ENCODE measurements around the gene ZSWIM2.

DNA sequence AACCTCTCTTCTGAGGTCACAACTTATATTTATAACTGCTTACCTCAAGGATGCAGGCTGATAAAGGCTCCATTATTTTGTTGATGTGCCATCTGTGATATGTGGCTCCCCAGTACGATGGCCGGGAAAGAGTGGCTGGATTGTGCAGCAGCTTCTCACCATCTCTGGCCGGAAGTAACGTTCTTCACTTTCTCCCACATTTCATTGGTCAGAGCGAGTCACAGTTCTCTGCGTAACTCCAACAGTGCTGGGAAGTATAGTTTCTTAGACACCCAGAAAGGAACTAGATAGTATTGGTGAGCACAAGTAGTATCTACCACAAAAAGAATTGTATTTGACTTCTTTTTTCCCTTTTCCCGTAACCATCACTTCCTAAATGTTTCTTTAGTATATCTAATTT is 28.7 kb downstream of the ZSWIM2 start:
- TF ChIP-seq, protein P1, sequence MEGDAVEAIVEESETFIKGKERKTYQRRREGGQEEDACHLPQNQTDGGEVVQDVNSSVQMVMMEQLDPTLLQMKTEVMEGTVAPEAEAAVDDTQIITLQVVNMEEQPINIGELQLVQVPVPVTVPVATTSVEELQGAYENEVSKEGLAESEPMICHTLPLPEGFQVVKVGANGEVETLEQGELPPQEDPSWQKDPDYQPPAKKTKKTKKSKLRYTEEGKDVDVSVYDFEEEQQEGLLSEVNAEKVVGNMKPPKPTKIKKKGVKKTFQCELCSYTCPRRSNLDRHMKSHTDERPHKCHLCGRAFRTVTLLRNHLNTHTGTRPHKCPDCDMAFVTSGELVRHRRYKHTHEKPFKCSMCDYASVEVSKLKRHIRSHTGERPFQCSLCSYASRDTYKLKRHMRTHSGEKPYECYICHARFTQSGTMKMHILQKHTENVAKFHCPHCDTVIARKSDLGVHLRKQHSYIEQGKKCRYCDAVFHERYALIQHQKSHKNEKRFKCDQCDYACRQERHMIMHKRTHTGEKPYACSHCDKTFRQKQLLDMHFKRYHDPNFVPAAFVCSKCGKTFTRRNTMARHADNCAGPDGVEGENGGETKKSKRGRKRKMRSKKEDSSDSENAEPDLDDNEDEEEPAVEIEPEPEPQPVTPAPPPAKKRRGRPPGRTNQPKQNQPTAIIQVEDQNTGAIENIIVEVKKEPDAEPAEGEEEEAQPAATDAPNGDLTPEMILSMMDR (conservative IDR thresholded peaks at IDR 0.05): no peak
- TF ChIP-seq EZH2 (IDR thresholded peaks at IDR 0.05; ENCODE audit: low read depth): no peak

All from PC-9 (cell line).